Measurements from ENCODE around the gene ZBTB7C.
A peak's percentile ranks its signal among the peaks of the same experiment; 100 is the strongest.

Gene ZBTB7C

DNA sequence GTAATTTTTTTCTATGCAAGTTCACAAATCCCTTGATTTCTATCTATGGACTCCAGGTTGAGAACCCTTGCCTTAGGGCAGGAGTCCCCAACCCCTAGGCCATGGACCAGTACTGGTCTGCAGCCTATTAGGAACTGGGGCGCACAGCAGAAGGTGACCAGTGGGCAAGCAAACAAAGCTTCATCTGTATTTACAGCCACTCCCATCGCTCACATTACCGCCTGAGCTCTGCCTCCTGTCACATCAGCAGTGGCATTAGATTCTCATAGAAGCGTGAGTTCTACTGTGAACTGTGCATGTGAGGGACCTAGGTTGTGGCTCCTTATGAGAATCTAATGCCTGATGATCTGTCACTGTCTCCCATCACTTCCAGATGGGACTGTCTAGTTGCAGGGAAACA, 408.5 kb downstream of the ZBTB7C start:
- TF ChIP-seq, protein P1, sequence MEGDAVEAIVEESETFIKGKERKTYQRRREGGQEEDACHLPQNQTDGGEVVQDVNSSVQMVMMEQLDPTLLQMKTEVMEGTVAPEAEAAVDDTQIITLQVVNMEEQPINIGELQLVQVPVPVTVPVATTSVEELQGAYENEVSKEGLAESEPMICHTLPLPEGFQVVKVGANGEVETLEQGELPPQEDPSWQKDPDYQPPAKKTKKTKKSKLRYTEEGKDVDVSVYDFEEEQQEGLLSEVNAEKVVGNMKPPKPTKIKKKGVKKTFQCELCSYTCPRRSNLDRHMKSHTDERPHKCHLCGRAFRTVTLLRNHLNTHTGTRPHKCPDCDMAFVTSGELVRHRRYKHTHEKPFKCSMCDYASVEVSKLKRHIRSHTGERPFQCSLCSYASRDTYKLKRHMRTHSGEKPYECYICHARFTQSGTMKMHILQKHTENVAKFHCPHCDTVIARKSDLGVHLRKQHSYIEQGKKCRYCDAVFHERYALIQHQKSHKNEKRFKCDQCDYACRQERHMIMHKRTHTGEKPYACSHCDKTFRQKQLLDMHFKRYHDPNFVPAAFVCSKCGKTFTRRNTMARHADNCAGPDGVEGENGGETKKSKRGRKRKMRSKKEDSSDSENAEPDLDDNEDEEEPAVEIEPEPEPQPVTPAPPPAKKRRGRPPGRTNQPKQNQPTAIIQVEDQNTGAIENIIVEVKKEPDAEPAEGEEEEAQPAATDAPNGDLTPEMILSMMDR (IDR thresholded peaks at IDR 0.05; ENCODE audit: borderline replicate concordance, extremely low read depth, low read length, poor library complexity, severe bottlenecking), result no peak
- no peak for TF ChIP-seq EZH2 (IDR thresholded peaks at IDR 0.05; ENCODE audit: borderline replicate concordance, low read depth, low read length, severe bottlenecking)
- no peak overlapping the region for H3K4me2 ChIP-seq (ENCODE audit: insufficient read depth, low read length)
- peaks cover 22% of the 10 kb centered on the region for H3K4me1 ChIP-seq (ENCODE audit: insufficient read depth, low read length)
- H3K27me3 ChIP-seq (ENCODE audit: insufficient read depth, low read length, poor library complexity), result no peaks in the 10 kb centered on the region
- peaks cover 6% of the 10 kb centered on the region for H3K9me3 ChIP-seq (ENCODE audit: insufficient read depth, low read length, severe bottlenecking)
- H3K79me2 ChIP-seq (ENCODE audit: insufficient read depth, low read length), result no peaks in the 10 kb centered on the region
- ATAC-seq (ENCODE audit: insufficient read depth, low read depth), result no peak
- no peaks in the 10 kb centered on the region for H3K36me3 ChIP-seq (ENCODE audit: insufficient read depth, low read length)
- H2AFZ ChIP-seq (ENCODE audit: low read depth, low read length), result no peak overlapping the region
- no peaks in the 10 kb centered on the region for H4K20me1 ChIP-seq (ENCODE audit: insufficient read depth, low read length)
- no peak overlapping the region for H3K9ac ChIP-seq (ENCODE audit: low read depth, low read length)
- no peak overlapping the region for H3K27ac ChIP-seq (ENCODE audit: low read length)
- no peak overlapping the region for H3K4me3 ChIP-seq (ENCODE audit: low read depth in 1 of 2, low read length in 2 of 2)
- no peak for DNase-seq

DNA sequence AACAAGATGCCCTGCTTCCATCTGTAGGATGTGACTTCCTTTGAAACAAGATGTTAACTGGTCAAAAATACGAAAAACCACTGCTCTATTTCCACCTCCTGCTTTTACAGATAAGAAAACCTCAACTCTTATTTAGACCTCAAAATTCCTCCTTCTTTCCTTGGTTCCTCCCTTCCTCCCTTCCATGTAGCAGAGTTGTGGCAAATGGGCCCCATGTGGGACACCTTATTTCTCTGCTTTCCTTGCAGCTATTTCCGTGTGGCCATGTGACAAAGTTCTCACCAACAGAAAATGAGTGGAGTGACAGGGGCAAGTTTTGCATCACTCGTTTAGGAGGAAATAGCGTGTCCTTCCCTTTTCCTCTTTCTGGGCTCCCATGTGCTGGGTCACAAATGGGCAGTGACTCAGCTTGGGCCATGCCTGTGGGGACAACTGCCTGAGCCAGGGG, 409.4 kb downstream of the ZBTB7C start:
- no peaks in the 10 kb centered on the region for H3K79me2 ChIP-seq (ENCODE audit: insufficient read depth, low read length)

DNA sequence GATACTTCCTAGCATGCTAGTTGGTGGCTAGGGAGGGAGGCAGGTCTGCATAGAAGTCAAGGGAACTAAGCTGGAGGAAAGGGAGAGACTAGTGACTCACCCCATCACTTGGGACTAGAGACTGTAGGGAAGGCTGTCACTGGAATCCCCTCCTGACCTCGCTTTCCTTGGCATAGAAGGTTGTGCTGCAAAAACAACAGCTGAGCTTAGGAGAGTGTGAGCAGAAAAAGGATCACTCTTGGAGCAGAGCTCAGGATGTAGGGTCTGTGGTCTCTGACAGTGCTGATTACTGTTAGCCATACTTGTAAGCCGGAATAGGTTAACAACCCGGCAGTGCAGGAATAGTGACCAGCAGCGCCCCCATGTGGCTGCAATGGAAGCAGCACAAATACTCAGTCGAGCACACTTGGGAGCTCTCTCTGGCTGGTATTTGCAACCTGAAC, 411.8 kb downstream of the ZBTB7C start:
- no peak for TF ChIP-seq EZH2 (IDR thresholded peaks at IDR 0.05; ENCODE audit: borderline replicate concordance, low read depth, low read length, severe bottlenecking)
- TF ChIP-seq, protein P1 (IDR thresholded peaks at IDR 0.05; ENCODE audit: borderline replicate concordance, extremely low read depth, low read length, poor library complexity, severe bottlenecking), result peak; percentile 74
- H3K36me3 ChIP-seq (ENCODE audit: insufficient read depth, low read length), result no peaks in the 10 kb centered on the region
- peak; percentile 44 for DNase-seq
- no peaks in the 10 kb centered on the region for H3K79me2 ChIP-seq (ENCODE audit: insufficient read depth, low read length)
- no peak overlapping the region for H3K4me3 ChIP-seq (ENCODE audit: low read depth in 1 of 2, low read length in 2 of 2)
- H3K4me2 ChIP-seq (ENCODE audit: insufficient read depth, low read length), result no peak overlapping the region
- H3K9me3 ChIP-seq (ENCODE audit: insufficient read depth, low read length, severe bottlenecking), result peaks cover 6% of the 10 kb centered on the region
- no peaks in the 10 kb centered on the region for H3K4me1 ChIP-seq (ENCODE audit: insufficient read depth, low read length)
- H2AFZ ChIP-seq (ENCODE audit: low read depth, low read length), result no peak overlapping the region
- H3K27me3 ChIP-seq (ENCODE audit: insufficient read depth, low read length, poor library complexity), result no peaks in the 10 kb centered on the region
- no peak overlapping the region for H3K9ac ChIP-seq (ENCODE audit: low read depth, low read length)
- ATAC-seq (ENCODE audit: insufficient read depth, low read depth), result peak; percentile 44; the same call in 2 of the 3 replicates
- H3K27ac ChIP-seq (ENCODE audit: low read length), result no peak overlapping the region
- H4K20me1 ChIP-seq (ENCODE audit: insufficient read depth, low read length), result no peaks in the 10 kb centered on the region

More for the DNA sequence above, 409.4 kb downstream of the ZBTB7C start:
- H3K4me2 ChIP-seq (ENCODE audit: insufficient read depth, low read length), result no peak overlapping the region
- no peaks in the 10 kb centered on the region for H4K20me1 ChIP-seq (ENCODE audit: insufficient read depth, low read length)
- no peak overlapping the region for H2AFZ ChIP-seq (ENCODE audit: low read depth, low read length)
- H3K4me3 ChIP-seq (ENCODE audit: low read depth in 1 of 2, low read length in 2 of 2), result no peak overlapping the region
- DNase-seq, result no peak
- no peaks in the 10 kb centered on the region for H3K36me3 ChIP-seq (ENCODE audit: insufficient read depth, low read length)
- peaks cover 6% of the 10 kb centered on the region for H3K9me3 ChIP-seq (ENCODE audit: insufficient read depth, low read length, severe bottlenecking)
- no peaks in the 10 kb centered on the region for H3K27me3 ChIP-seq (ENCODE audit: insufficient read depth, low read length, poor library complexity)
- H3K4me1 ChIP-seq (ENCODE audit: insufficient read depth, low read length), result peaks cover 22% of the 10 kb centered on the region
- H3K9ac ChIP-seq (ENCODE audit: low read depth, low read length), result no peak overlapping the region
- ATAC-seq (ENCODE audit: insufficient read depth, low read depth), result no peak
- TF ChIP-seq EZH2 (IDR thresholded peaks at IDR 0.05; ENCODE audit: borderline replicate concordance, low read depth, low read length, severe bottlenecking), result no peak
- TF ChIP-seq, protein P1 (IDR thresholded peaks at IDR 0.05; ENCODE audit: borderline replicate concordance, extremely low read depth, low read length, poor library complexity, severe bottlenecking), result no peak
- no peak overlapping the region for H3K27ac ChIP-seq (ENCODE audit: low read length)
